ENCODE data around the gene B3GAT1. TPM values are rescaled to one million over a fixed set of nuclear protein-coding genes. Genes with fewer than 3 reads are reported as not detected.
"Not testable (repeated sequence)": the region's sequence is repeated elsewhere in the genome, so short reads cannot be mapped to it uniquely, and the experiment has no call there.

The B3GAT1 gene
- total RNA-seq, result 1 to 10 TPM in 2 of 3 donors, under 1 TPM in 1; 0.16 to 2.9 (median 2.8) TPM

GRCh38 chr11:134412203-134413042 is at the start of gene B3GAT1:
Gene B3GAT1 (minus strand): TSS chr11:134412242. CDS start chr11:134387659, 24,583 bp downstream.
- Histone ChIP-seq H3K4me3 (peak within 1 kb of the TSS; percentile 30 to 76 (median 58)), H3K9me3 (no peaks in the 10 kb centered on the region), H3K4me1 (no peaks in the 10 kb centered on the region), H3K27me3 (peaks cover 3 to 37% of the 10 kb centered on the region in 2 donors), H3K27ac (peak within 1 kb of the TSS in 1 of 2 donors; percentile 52), H3K36me3 (no peaks in the 10 kb centered on the region)
- TF ChIP-seq POLR2A (IDR thresholded peaks at IDR 0.05), result no peak
- intact Hi-C loops (cut with DNase I; ENCODE audit: low total_unique reads), result no loop called here
- DNase-seq (ENCODE audit: low spot score in 2 of 2), result no peak

GRCh38 chr11:134461621-134462020 is 49.6 kb upstream of the B3GAT1 start:
- no peak for DNase-seq (ENCODE audit: low spot score in 2 of 2)
- no peak overlapping the region for H3K4me3 ChIP-seq
- TF ChIP-seq POLR2AphosphoS5 (IDR thresholded peaks at IDR 0.05) (no peak), POLR2A (IDR thresholded peaks at IDR 0.05) (no peak), CTCF (IDR thresholded peaks at IDR 0.05) (no peak)
- intact Hi-C loops (cut with DNase I; ENCODE audit: low total_unique reads), result no loop called here
- H3K27me3 ChIP-seq, result peaks cover 0 to 7% of the 10 kb centered on the region in 2 donors
- no peaks in the 10 kb centered on the region for H3K4me1 ChIP-seq
- H3K27ac ChIP-seq, result no peak overlapping the region
- H3K9me3 ChIP-seq, result peaks cover 9 to 15% of the 10 kb centered on the region in 2 donors
- no peaks in the 10 kb centered on the region for H3K36me3 ChIP-seq

- no peaks in the 10 kb centered on the region for H3K27me3 ChIP-seq
- no peak overlapping the region for H3K27ac ChIP-seq
- no peak overlapping the region for H3K4me3 ChIP-seq
- TF ChIP-seq CTCF (IDR thresholded peaks at IDR 0.05) (no peak), POLR2A (IDR thresholded peaks at IDR 0.05) (no peak), POLR2AphosphoS5 (IDR thresholded peaks at IDR 0.05) (no peak)
- no peak for DNase-seq (ENCODE audit: low spot score in 2 of 2)
- intact Hi-C loops (cut with DNase I; ENCODE audit: low total_unique reads), result no loop called here
- H3K36me3 ChIP-seq, result no peaks in the 10 kb centered on the region
- peaks cover 11 to 16% of the 10 kb centered on the region in 2 donors for H3K9me3 ChIP-seq
- no peaks in the 10 kb centered on the region for H3K4me1 ChIP-seq
Measured at GRCh38 chr11:134460881-134461280, 48.8 kb upstream of the B3GAT1 start.

- no peak overlapping the region for H3K4me3 ChIP-seq
- no peak overlapping the region for H3K27ac ChIP-seq
- H3K36me3 ChIP-seq, result no peaks in the 10 kb centered on the region
- peaks cover 11 to 16% of the 10 kb centered on the region in 2 donors for H3K9me3 ChIP-seq
- TF ChIP-seq CTCF (IDR thresholded peaks at IDR 0.05), result no peak
- TF ChIP-seq POLR2A (IDR thresholded peaks at IDR 0.05), result no peak
- TF ChIP-seq POLR2AphosphoS5 (IDR thresholded peaks at IDR 0.05), result no peak
- peak in 1 of 2 donors; percentile 19 for DNase-seq (ENCODE audit: low spot score in 2 of 2)
- H3K27me3 ChIP-seq, result no peaks in the 10 kb centered on the region
- no peaks in the 10 kb centered on the region for H3K4me1 ChIP-seq
- intact Hi-C loops (cut with DNase I; ENCODE audit: low total_unique reads), result no loop called here
Measured at GRCh38 chr11:134460062-134460561, 48.1 kb upstream of the B3GAT1 start.

- peaks cover 11 to 16% of the 10 kb centered on the region in 2 donors for H3K9me3 ChIP-seq
- no peak overlapping the region for H3K27ac ChIP-seq
- no peaks in the 10 kb centered on the region for H3K36me3 ChIP-seq
- no peak overlapping the region for H3K4me3 ChIP-seq
- TF ChIP-seq POLR2AphosphoS5 (IDR thresholded peaks at IDR 0.05) (no peak), CTCF (IDR thresholded peaks at IDR 0.05) (no peak), POLR2A (IDR thresholded peaks at IDR 0.05) (no peak)
- intact Hi-C loops (cut with DNase I; ENCODE audit: low total_unique reads), result no loop called here
- no peaks in the 10 kb centered on the region for H3K4me1 ChIP-seq
- H3K27me3 ChIP-seq, result no peaks in the 10 kb centered on the region
- DNase-seq (ENCODE audit: low spot score in 2 of 2), result peak in 1 of 2 donors; percentile 28
Measured at GRCh38 chr11:134459246-134460061, 47.4 kb upstream of the B3GAT1 start.

GRCh38 chr11:134457411-134458007 is 45.5 kb upstream of the B3GAT1 start:
- H3K36me3 ChIP-seq; intact Hi-C loops (cut with DNase I; ENCODE audit: low total_unique reads); H3K4me1 ChIP-seq; H3K27ac ChIP-seq; H3K27me3 ChIP-seq; H3K4me3 ChIP-seq; DNase-seq (ENCODE audit: low spot score in 2 of 2): not testable (repeated sequence)
- H3K9me3 ChIP-seq, result peaks cover 11 to 16% of the 10 kb centered on the region in 2 donors

Measured in breast epithelium (tissue), 4 donors.